CD8-positive, alpha-beta memory T cell (primary cell): ENCODE data around the gene BLVRB. TPM values are rescaled to one million over a fixed set of nuclear protein-coding genes. Genes with fewer than 3 reads are reported as not detected.
"Not testable (repeated sequence)": the region's sequence is repeated elsewhere in the genome, so short reads cannot be mapped to it uniquely, and the experiment has no call there.

Experiments
- CTCF ChIA-PET: fragments of 350-600 bp; sonication (Branson Sonifier 250); formaldehyde crosslinking; loops from one replicate; lab custom pipeline; 2021; ENCODE audit warnings: antibody characterized with exemption; lab: Charles Lee
- POLR2A ChIA-PET: fragments of 350-600 bp; sonication (Branson Sonifier 250); formaldehyde crosslinking; loops from one replicate; lab custom pipeline; 2021; ENCODE audit warnings: antibody characterized with exemption; lab: Charles Lee
- DNase-seq, 5 donors: peaks; one replicate each; pipeline versions ENCODE4 v3.0.0 to v3.0.0-alpha.2; 2020 to 2022; ENCODE audit warnings: mixed read lengths in 1 of 5
- H3K27ac ChIP-seq: one replicate; pipeline ENCODE4 v1.7.0; 2013; ENCODE audit warnings: low read depth, mild to moderate bottlenecking, low read length, moderate library complexity
- H3K27me3 ChIP-seq: 2 replicates; pipeline ENCODE4 v1.7.0; 2013; ENCODE audit warnings: low read length, mild to moderate bottlenecking; ENCODE audit not compliant: insufficient read depth, poor library complexity, severe bottlenecking
- H3K36me3 ChIP-seq: 2 replicates; pipeline ENCODE4 v1.7.0; 2013; ENCODE audit warnings: mild to moderate bottlenecking, low read length, moderate library complexity; ENCODE audit not compliant: insufficient read depth
- H3K4me1 ChIP-seq: 2 replicates; pipeline ENCODE4 v1.7.0; 2013; ENCODE audit warnings: mild to moderate bottlenecking, low read length, moderate library complexity; ENCODE audit not compliant: insufficient read depth
- H3K4me3 ChIP-seq: 2 replicates; pipeline ENCODE4 v1.7.0; 2013; ENCODE audit warnings: mild to moderate bottlenecking, low read length
- H3K9me3 ChIP-seq: 2 replicates; pipeline ENCODE4 v1.7.0; 2013; ENCODE audit warnings: mild to moderate bottlenecking, low read length
- H3K27ac Mint-ChIP-seq, 8 donors: one replicate each; pipeline ENCODE4 v1.8.0; 2020 to 2021; ENCODE audit warnings: mixed read lengths in 8 of 8, mild to moderate bottlenecking in 6 of 8, inconsistent platforms in 3 of 8, moderate library complexity in 3 of 8
- H3K27me3 Mint-ChIP-seq, 2 donors: one replicate each; pipeline ENCODE4 v1.8.0; 2020 to 2021; ENCODE audit warnings: mixed read lengths in 2 of 2, mild to moderate bottlenecking in 1 of 2, moderate library complexity in 1 of 2
- H3K36me3 Mint-ChIP-seq, 3 donors: one replicate each; pipeline ENCODE4 v1.8.0; 2020 to 2021; ENCODE audit warnings: mixed read lengths in 3 of 3, inconsistent platforms in 1 of 3, mild to moderate bottlenecking in 1 of 3
- H3K4me1 Mint-ChIP-seq, 3 donors: one replicate each; pipeline ENCODE4 v1.8.0; 2020 to 2021; ENCODE audit warnings: mixed read lengths in 3 of 3, inconsistent platforms in 1 of 3, mild to moderate bottlenecking in 1 of 3
- H3K4me3 Mint-ChIP-seq, 7 donors: one replicate each; pipeline ENCODE4 v1.8.0; 2020 to 2021; ENCODE audit warnings: mixed read lengths in 7 of 7, mild to moderate bottlenecking in 6 of 7, moderate library complexity in 4 of 7, inconsistent platforms in 2 of 7
- H3K9me3 Mint-ChIP-seq, 5 donors: one replicate each; pipeline ENCODE4 v1.8.0; 2020 to 2022; ENCODE audit warnings: mixed read lengths in 5 of 5, mild to moderate bottlenecking in 3 of 5, moderate library complexity in 2 of 5, inconsistent platforms in 1 of 5
- polyA plus RNA-seq: library from polyadenylated mRNA; unstranded; fragments of 300-500 nt; fragmentation: Illumina TruSeq; gene quantifications from one replicate; pipeline ENCODE4 v1.2.3, GENCODE V29; 2021
- total RNA-seq, 2 experiments: library from RNA; stranded (reverse); gene quantifications; one replicate each; pipeline ENCODE4 v1.2.3, GENCODE V29; 2021

BLVRB gene
- total and polyA plus RNA-seq, 3 experiments from 2014 or later = 17.4 to 22.8 (median 18.9) TPM

GRCh38 chr19:40508739-40509260 lies 43.3 kb upstream of the BLVRB start:
- Histone ChIP-seq H3K27ac (no peak overlapping the region), H3K4me1 (no peaks in the 10 kb centered on the region), H3K36me3 (no peaks in the 10 kb centered on the region), H3K9me3 (no peaks in the 10 kb centered on the region), H3K4me3 (no peak overlapping the region), H3K27me3 (peaks cover 5% of the 10 kb centered on the region)
- Mint-ChIP-seq H3K4me3 (no peak overlapping the region), H3K4me1 (peaks cover 3 to 5% (median 4%) of the 10 kb centered on the region in 3 donors), H3K27me3 (peaks cover 38 to 61% of the 10 kb centered on the region in 2 donors), H3K9me3 (no peaks in the 10 kb centered on the region), H3K36me3 (peaks cover 0 to 3% (median 0%) of the 10 kb centered on the region in 3 donors), H3K27ac (no peak overlapping the region)
- DNase-seq = no peak
- ChIA-PET CTCF (no interaction called here), POLR2A (no interaction called here)

GRCh38 chr19:40507892-40508291 lies 42.3 kb upstream of the BLVRB start:
- no peak for DNase-seq
- Mint-ChIP-seq H3K9me3 (no peaks in the 10 kb centered on the region), H3K36me3 (peaks cover 0 to 3% (median 0%) of the 10 kb centered on the region in 3 donors), H3K27ac (no peak overlapping the region), H3K4me1 (peaks cover 3 to 5% (median 4%) of the 10 kb centered on the region in 3 donors), H3K27me3 (peaks cover 35 to 62% of the 10 kb centered on the region in 2 donors), H3K4me3 (no peak overlapping the region)
- H3K27me3 ChIP-seq = peaks cover 5% of the 10 kb centered on the region
- H3K4me1 ChIP-seq = no peaks in the 10 kb centered on the region
- ChIA-PET POLR2A (no interaction called here), CTCF (no interaction called here)
- H3K36me3 ChIP-seq = no peaks in the 10 kb centered on the region
- no peaks in the 10 kb centered on the region for H3K9me3 ChIP-seq
- H3K4me3 ChIP-seq = no peak overlapping the region
- no peak overlapping the region for H3K27ac ChIP-seq

- H3K4me3 ChIP-seq = no peak overlapping the region
- peaks cover 0 to 4% (median 0%) of the 10 kb centered on the region in 3 donors for H3K4me1 Mint-ChIP-seq
- H3K27ac Mint-ChIP-seq = no peak overlapping the region
- DNase-seq = no peak
- H3K27ac ChIP-seq = no peak overlapping the region
- H3K4me1 ChIP-seq = no peaks in the 10 kb centered on the region
- H3K9me3 ChIP-seq = no peaks in the 10 kb centered on the region
- H3K4me3 Mint-ChIP-seq = no peak overlapping the region
- no peaks in the 10 kb centered on the region for H3K36me3 ChIP-seq
- H3K36me3 Mint-ChIP-seq = no peaks in the 10 kb centered on the region
- no peaks in the 10 kb centered on the region for H3K27me3 ChIP-seq
- H3K27me3 Mint-ChIP-seq = peaks cover 30 to 58% of the 10 kb centered on the region in 2 donors
- ChIA-PET POLR2A (no interaction called here), CTCF (no interaction called here)
- no peaks in the 10 kb centered on the region for H3K9me3 Mint-ChIP-seq
Observed at GRCh38 chr19:40506099-40506498, 40.6 kb upstream of the BLVRB start.

- ChIA-PET POLR2A (no interaction called here), CTCF (no interaction called here)
- Mint-ChIP-seq H3K36me3 (peaks cover 0 to 2% (median 0%) of the 10 kb centered on the region in 3 donors), H3K4me1 (peaks cover 0 to 4% (median 0%) of the 10 kb centered on the region in 3 donors), H3K9me3 (no peaks in the 10 kb centered on the region), H3K4me3 (no peak overlapping the region), H3K27ac (no peak overlapping the region), H3K27me3 (peaks cover 17 to 44% of the 10 kb centered on the region in 2 donors)
- Histone ChIP-seq H3K27me3 (no peaks in the 10 kb centered on the region), H3K4me3 (no peak overlapping the region), H3K36me3 (no peaks in the 10 kb centered on the region), H3K4me1 (no peaks in the 10 kb centered on the region), H3K9me3 (no peaks in the 10 kb centered on the region), H3K27ac (no peak overlapping the region)
- DNase-seq = no peak
Observed at GRCh38 chr19:40503320-40503695, 37.8 kb upstream of the BLVRB start.

GRCh38 chr19:40502647-40503319 lies 37.2 kb upstream of the BLVRB start:
- no peaks in the 10 kb centered on the region for H3K9me3 Mint-ChIP-seq
- CTCF ChIA-PET = no interaction called here
- peak overlapping the region in 1 of 8 donors; percentile 33 for H3K27ac Mint-ChIP-seq

DNA sequence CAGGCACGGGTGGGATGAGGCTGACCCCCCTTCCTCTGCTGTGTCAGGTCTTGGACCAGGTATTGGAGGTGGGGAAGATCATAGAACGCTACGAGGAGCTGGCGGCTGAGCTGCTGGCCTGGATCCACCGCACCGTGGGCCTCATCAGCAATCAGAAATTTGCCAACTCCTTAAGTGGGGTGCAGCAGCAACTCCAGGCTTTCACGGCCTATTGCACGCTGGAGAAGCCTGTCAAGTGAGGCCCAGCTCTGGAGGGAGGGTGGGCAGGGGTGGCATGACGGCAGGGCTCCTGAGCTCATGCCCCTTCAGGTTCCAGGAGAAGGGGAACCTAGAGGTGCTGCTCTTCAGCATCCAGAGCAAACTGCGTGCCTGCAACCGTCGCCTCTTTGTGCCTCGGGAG lies 36.5 kb upstream of the BLVRB start:
- CTCF ChIA-PET = no interaction called here
- Mint-ChIP-seq H3K27me3 (peaks cover 21 to 43% of the 10 kb centered on the region in 2 donors), H3K36me3 (peaks cover 0 to 2% (median 0%) of the 10 kb centered on the region in 3 donors), H3K4me3 (no peak overlapping the region), H3K4me1 (peaks cover 0 to 4% (median 0%) of the 10 kb centered on the region in 3 donors), H3K27ac (no peak overlapping the region), H3K9me3 (no peaks in the 10 kb centered on the region)
- H3K36me3 ChIP-seq = no peaks in the 10 kb centered on the region
- H3K9me3 ChIP-seq = no peaks in the 10 kb centered on the region
- POLR2A ChIA-PET = no interaction called here
- no peaks in the 10 kb centered on the region for H3K27me3 ChIP-seq
- no peak for DNase-seq
- no peak overlapping the region for H3K27ac ChIP-seq
- H3K4me1 ChIP-seq = no peaks in the 10 kb centered on the region
- H3K4me3 ChIP-seq = no peak overlapping the region

More at GRCh38 chr19:40502647-40503319, 37.2 kb upstream of the BLVRB start:
- peaks cover 20 to 42% of the 10 kb centered on the region in 2 donors for H3K27me3 Mint-ChIP-seq
- H3K4me3 ChIP-seq = no peak overlapping the region
- POLR2A ChIA-PET = no interaction called here
- no peaks in the 10 kb centered on the region for H3K27me3 ChIP-seq
- H3K4me1 ChIP-seq = no peaks in the 10 kb centered on the region
- no peak overlapping the region for H3K4me3 Mint-ChIP-seq
- no peaks in the 10 kb centered on the region for H3K9me3 ChIP-seq
- no peak overlapping the region for H3K27ac ChIP-seq
- peaks cover 0 to 2% (median 0%) of the 10 kb centered on the region in 3 donors for H3K36me3 Mint-ChIP-seq
- no peak for DNase-seq
- H3K36me3 ChIP-seq = no peaks in the 10 kb centered on the region
- peaks cover 0 to 4% (median 0%) of the 10 kb centered on the region in 3 donors for H3K4me1 Mint-ChIP-seq

DNA sequence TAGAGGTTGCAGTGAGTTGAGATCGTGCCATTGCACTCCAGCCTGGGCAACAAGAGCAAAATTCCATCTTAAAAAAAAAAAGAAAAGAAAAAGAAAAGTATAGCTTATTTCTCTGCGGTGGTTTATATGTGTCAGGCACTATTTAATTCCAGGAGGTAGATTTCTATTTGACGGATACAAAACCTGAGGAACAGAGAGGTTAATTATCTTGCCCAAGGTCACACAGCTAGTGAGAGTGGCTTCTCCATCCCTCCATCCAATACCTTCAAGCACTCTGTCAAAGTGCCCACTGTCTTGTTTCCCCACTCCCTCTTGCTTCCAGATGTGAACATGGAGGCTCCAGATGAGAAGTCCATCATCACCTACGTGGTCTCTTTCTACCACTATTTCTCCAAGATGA lies 36.1 kb upstream of the BLVRB start:
- Histone ChIP-seq H3K4me3 (no peak overlapping the region), H3K4me1 (no peaks in the 10 kb centered on the region), H3K27me3 (no peaks in the 10 kb centered on the region), H3K27ac (no peak overlapping the region), H3K36me3 (no peaks in the 10 kb centered on the region), H3K9me3 (no peaks in the 10 kb centered on the region)
- no peaks in the 10 kb centered on the region for H3K9me3 Mint-ChIP-seq
- no peak overlapping the region for H3K27ac Mint-ChIP-seq
- H3K36me3 Mint-ChIP-seq = peaks cover 0 to 2% (median 0%) of the 10 kb centered on the region in 3 donors
- ChIA-PET CTCF (no interaction called here), POLR2A (no interaction called here)
- no peak for DNase-seq
- peaks cover 21 to 43% of the 10 kb centered on the region in 2 donors for H3K27me3 Mint-ChIP-seq
- peaks cover 0 to 4% (median 0%) of the 10 kb centered on the region in 3 donors for H3K4me1 Mint-ChIP-seq
- no peak overlapping the region for H3K4me3 Mint-ChIP-seq

GRCh38 chr19:40500678-40501530 lies 35.4 kb upstream of the BLVRB start:
- H3K4me1 Mint-ChIP-seq, H3K4me3 ChIP-seq, H3K9me3 Mint-ChIP-seq, H3K4me1 ChIP-seq, H3K4me3 Mint-ChIP-seq, H3K36me3 Mint-ChIP-seq, POLR2A ChIA-PET, H3K36me3 ChIP-seq, H3K27ac ChIP-seq, H3K27me3 ChIP-seq, H3K9me3 ChIP-seq, DNase-seq, H3K27ac Mint-ChIP-seq: not testable (repeated sequence)
- CTCF ChIA-PET = interaction anchor here (0.9 to 1.1 kb wide), 3 partner anchors 23 to 361 kb away, joined by 3 read pairs; no protein-coding TSS in a partner anchor
- peaks cover 19 to 38% of the 10 kb centered on the region in 2 donors for H3K27me3 Mint-ChIP-seq
